Spleen (tissue), 11 donors: Measurements from ENCODE around the gene CHMP3. TPM values are rescaled to one million over a fixed set of nuclear protein-coding genes. Genes with fewer than 3 reads are reported as not detected.
A peak's percentile ranks its signal among the peaks of the same experiment; 100 is the strongest.

Experiments used
- DNase-seq: peaks from one replicate; pipeline ENCODE4 v3.0.0-alpha.2; 2020
- H3K27ac ChIP-seq, 8 donors: fragments of 200-600 bp; sonication (generic) in 7 of 8; 1 replicate in 4 of 8; 2 replicates in 4 of 8; pipeline versions ENCODE4 v1.5.0 to v1.8.0; 2016 to 2021; ENCODE audit warnings: inconsistent platforms in 4 of 8, mild to moderate bottlenecking in 4 of 8, moderate library complexity in 1 of 8
- H3K27me3 ChIP-seq, 7 donors: fragments of 200-600 bp; sonication (generic) in 6 of 7; replicated peaks in 1 of 7; 1 replicate in 4 of 7; 2 replicates in 3 of 7; pipeline versions ENCODE4 v1.5.0 to v1.8.0; 2016 to 2021; ENCODE audit warnings: inconsistent platforms in 3 of 7, mild to moderate bottlenecking in 1 of 7
- H3K36me3 ChIP-seq, 6 donors: fragments of 200-600 bp; sonication (generic) in 5 of 6; 1 replicate in 4 of 6; 2 replicates in 2 of 6; pipeline versions ENCODE4 v1.5.0 to v1.8.0; 2016 to 2021; ENCODE audit warnings: inconsistent platforms in 2 of 6
- H3K4me1 ChIP-seq, 6 donors: fragments of 200-600 bp; sonication (generic) in 5 of 6; 1 replicate in 3 of 6; 2 replicates in 3 of 6; pipeline versions ENCODE4 v1.5.0 to v1.8.0; 2016 to 2021; ENCODE audit warnings: inconsistent platforms in 3 of 6
- H3K4me3 ChIP-seq, 8 donors: fragments of 200-600 bp; sonication (generic) in 7 of 8; 1 replicate in 4 of 8; 2 replicates in 4 of 8; pipeline versions ENCODE4 v1.5.0 to v1.8.0; 2016 to 2021; ENCODE audit warnings: inconsistent platforms in 4 of 8, mild to moderate bottlenecking in 4 of 8, moderate library complexity in 2 of 8
- H3K9me3 ChIP-seq, 8 donors: fragments of 200-600 bp; sonication (generic) in 7 of 8; 1 replicate in 4 of 8; 2 replicates in 4 of 8; pipeline versions ENCODE4 v1.5.0 to v1.8.0; 2016 to 2021; ENCODE audit warnings: inconsistent platforms in 4 of 8
- CTCF ChIP-seq, 11 experiments: fragments of 200-600 bp in 7 of 11; fragments of 450-650 bp in 4 of 11; sonication (generic) in 4 of 11; IDR thresholded peaks in 8 of 11; conservative IDR thresholded peaks in 3 of 11; 1 replicate in 7 of 11; 2 replicates in 4 of 11; pipeline versions ENCODE4 v1.4.0 to v1.8.0; 2016 to 2021; ENCODE audit warnings: antibody characterized with exemption in 11 of 11, inconsistent platforms in 4 of 11, mild to moderate bottlenecking in 1 of 11
- POLR2A ChIP-seq, 3 donors: fragments of 450-650 bp; IDR thresholded peaks; one replicate each; pipeline ENCODE4 v1.5.1; 2017; ENCODE audit warnings: antibody characterized with exemption in 3 of 3, mild to moderate bottlenecking in 1 of 3
- POLR2AphosphoS5 ChIP-seq, 3 donors: sonication (generic); formaldehyde crosslinking; IDR thresholded peaks; one replicate each; pipeline ENCODE4 v1.5.1; 2017; ENCODE audit warnings: antibody characterized with exemption in 3 of 3
- WGBS, 5 donors: extraction: QIAGEN DNeasy Blood & Tissue Kit in 3 of 5; methylation state at CpG; one replicate each; pipeline versions ENCODE4 v1.1.5 to v1.1.7; 2013 to 2018; 5-methylcytosine and 5-hydroxymethylcytosine counted together
- intact Hi-C: fragments of 100-400 bp; cut with DNase I; formaldehyde crosslinking; loops from one replicate; pipeline ENCODE4 v1.15.0; 2023; ENCODE audit warnings: low total_unique reads
- polyA plus RNA-seq, 3 donors: library from polyadenylated mRNA; stranded (reverse); fragments of 200-250 nt; gene quantifications; one replicate each; pipeline ENCODE4 v1.2.1, GENCODE V29; 2013
- total RNA-seq, 7 donors: library from RNA; depleted of rRNA in 3 of 7; stranded (reverse); fragments of >200 nt in 3 of 7; fragmentation: NEBNext Ultra II Directional in 4 of 7; extraction: Animal tissue kit (Norgen Biotek cat#: 25700) in 4 of 7; gene quantifications; one replicate each; pipeline versions ENCODE4 v1.1.0 to v1.2.1, GENCODE V29; 2016 to 2021
- donor health status: healthy with polysubstance abuse.
- donor health status: DM: no; HTN: no; CAD: no; lungs with moderate emphysema.
- donor health status: DM: no; HTN: no; CAD: no.
- donor health status: Bipolar disorder and iron deficiency.
- donor health status: healthy.
- donor health status: DM: no; HTN: no; CAD: no.
- donor health status: DM: yes; HTN: yes; CAD: no.

The CHMP3 gene
- total and polyA plus RNA-seq, 10 donors = 33.6 to 125 (median 79.3) TPM

- no peaks in the 10 kb centered on the region for H3K27me3 ChIP-seq
- peaks cover 0 to 71% (median 28%) of the 10 kb centered on the region in 6 donors for H3K36me3 ChIP-seq
- H3K9me3 ChIP-seq = no peaks in the 10 kb centered on the region
- peaks cover 0 to 6% (median 0%) of the 10 kb centered on the region in 6 donors for H3K4me1 ChIP-seq
- WGBS, 5 donors = 60 to 91% (median 79%) methylated on average over 4 of the region's 4 CpGs
- DNase-seq = no peak
- peak overlapping the region in 3 of 8 donors; percentile 8 to 44 (median 8) for H3K27ac ChIP-seq
- no peak overlapping the region for H3K4me3 ChIP-seq
- intact Hi-C loops = no loop called here
- TF ChIP-seq POLR2A (IDR thresholded peaks at IDR 0.05) (no peak), POLR2AphosphoS5 (IDR thresholded peaks at IDR 0.05) (no peak), CTCF (IDR thresholded peaks at IDR 0.05 in 8 of 11, conservative IDR thresholded peaks at IDR 0.05 in 3 of 11) (no peak)
These were observed 40.7 kb upstream of the CHMP3 start for GRCh38 chr2:86603905-86604304.

DNA sequence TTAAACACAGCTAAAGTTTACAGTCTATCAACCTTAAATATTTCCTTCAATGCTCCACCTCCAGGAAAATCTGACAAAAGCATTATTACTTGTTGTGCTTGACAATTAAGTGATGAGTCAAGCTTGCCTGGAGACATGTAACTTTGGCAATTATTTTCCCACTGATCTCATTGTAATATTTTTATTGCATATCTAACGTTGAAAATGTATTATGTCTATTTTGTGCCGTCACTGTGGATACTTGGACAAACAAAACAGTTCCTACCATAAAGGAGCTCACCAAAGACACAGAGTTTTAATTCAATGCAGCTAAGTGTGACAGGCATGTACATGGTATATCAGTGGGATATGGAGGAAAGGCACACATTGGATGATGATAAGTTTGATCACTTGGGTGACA lies 35.7 kb upstream of the CHMP3 start:
- Histone ChIP-seq H3K36me3 (peaks cover 0 to 23% (median 5%) of the 10 kb centered on the region in 6 donors), H3K4me3 (no peak overlapping the region), H3K4me1 (no peaks in the 10 kb centered on the region), H3K9me3 (no peaks in the 10 kb centered on the region), H3K27me3 (no peaks in the 10 kb centered on the region), H3K27ac (no peak overlapping the region)
- TF ChIP-seq POLR2AphosphoS5 (IDR thresholded peaks at IDR 0.05) (no peak), CTCF (IDR thresholded peaks at IDR 0.05 in 8 of 11, conservative IDR thresholded peaks at IDR 0.05 in 3 of 11) (no peak), POLR2A (IDR thresholded peaks at IDR 0.05) (no peak)
- intact Hi-C loops = no loop called here
- DNase-seq = no peak
- 89 to 96% (median 94%) methylated on average over 2 of the region's 2 CpGs for WGBS, 5 donors

DNA sequence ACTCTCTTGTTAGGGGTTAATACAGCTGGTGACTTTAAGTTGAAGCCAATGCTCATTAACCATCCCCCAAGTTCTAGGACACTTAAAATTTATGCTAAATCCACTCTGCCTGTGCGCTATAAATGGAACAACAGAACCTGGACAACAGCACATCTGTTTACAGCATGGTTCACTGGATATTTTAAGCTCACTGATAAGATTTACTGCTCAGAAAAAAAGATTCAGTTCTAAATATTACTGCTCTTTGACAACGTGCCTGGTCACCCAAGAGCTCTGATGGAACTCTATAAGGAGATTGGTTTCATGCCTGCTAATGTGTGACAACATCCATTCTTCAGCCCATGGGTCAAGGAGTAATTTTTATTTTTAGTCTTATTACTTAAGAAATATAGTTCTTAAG lies 32.9 kb upstream of the CHMP3 start:
- DNase-seq = no peak
- intact Hi-C loops = no loop called here
- TF ChIP-seq POLR2AphosphoS5 (IDR thresholded peaks at IDR 0.05) = no peak
- TF ChIP-seq CTCF (IDR thresholded peaks at IDR 0.05 in 8 of 11, conservative IDR thresholded peaks at IDR 0.05 in 3 of 11) = no peak
- H3K36me3 ChIP-seq = no peaks in the 10 kb centered on the region
- H3K4me3 ChIP-seq = no peak overlapping the region
- no peaks in the 10 kb centered on the region for H3K4me1 ChIP-seq
- H3K27me3 ChIP-seq = no peaks in the 10 kb centered on the region
- WGBS, 5 donors = 49 to 66% (median 50%) methylated on average over 2 of the region's 2 CpGs
- H3K9me3 ChIP-seq = no peaks in the 10 kb centered on the region
- no peak overlapping the region for H3K27ac ChIP-seq

GRCh38 chr2:86593266-86593665 lies 30.0 kb upstream of the CHMP3 start:
- no peaks in the 10 kb centered on the region for H3K27me3 ChIP-seq
- TF ChIP-seq POLR2A (IDR thresholded peaks at IDR 0.05) (no peak), POLR2AphosphoS5 (IDR thresholded peaks at IDR 0.05) (no peak), CTCF (IDR thresholded peaks at IDR 0.05 in 8 of 11, conservative IDR thresholded peaks at IDR 0.05 in 3 of 11) (no peak)
- peaks cover 0 to 6% (median 0%) of the 10 kb centered on the region in 8 donors for H3K9me3 ChIP-seq
- intact Hi-C loops = no loop called here
- H3K4me1 ChIP-seq = no peaks in the 10 kb centered on the region
- H3K4me3 ChIP-seq = no peak overlapping the region
- 87 to 100% (median 96%) methylated on average over 2 of the region's 2 CpGs for WGBS, 5 donors
- no peaks in the 10 kb centered on the region for H3K36me3 ChIP-seq
- no peak overlapping the region for H3K27ac ChIP-seq
- DNase-seq = no peak
